ENCODE measurements around the gene FBXO10. TPM values are rescaled to one million over a fixed set of nuclear protein-coding genes. Genes with fewer than 3 reads are reported as not detected.

Gene FBXO10
- total and polyA plus RNA-seq, 2 of the 4 experiments (the other 2 are of a cell fraction) = 6.6 to 6.7 TPM

- H3K4ac ChIP-seq (ENCODE audit: low read depth, low read length) = no peak overlapping the region
- CTCF ChIA-PET = no interaction called here
- no peak overlapping the region for H3K14ac ChIP-seq (replicated peaks; ENCODE audit: low read depth, low read length)
- no peak overlapping the region for H3K9ac ChIP-seq (ENCODE audit: low read depth, low read length)
- peaks cover 11% of the 10 kb centered on the region for H3K27me3 ChIP-seq (ENCODE audit: control insufficient read depth, insufficient read depth, low read length)
- H2BK5ac ChIP-seq (ENCODE audit: low read depth, low read length, poor library complexity, severe bottlenecking) = no peak overlapping the region
- no peak overlapping the region for H3K27ac ChIP-seq (ENCODE audit: insufficient read depth, low read length)
- H4K5ac ChIP-seq (ENCODE audit: low read depth, low read length) = no peak overlapping the region
- H2BK15ac ChIP-seq (ENCODE audit: low read depth, low read length) = no peak overlapping the region
- H3K23ac ChIP-seq (ENCODE audit: low read depth, low read length) = no peak overlapping the region
- no peak overlapping the region for H2BK120ac ChIP-seq (ENCODE audit: low read depth, low read length)
- dilution Hi-C loops (cut with HindIII; ENCODE audit: low sequenced_read_pairs, unreplicated experiment) = no loop called here
- 77% methylated on average over 3 of the region's 12 CpGs; no CpG with 5 or more reads in 1 of the 2 experiments for WGBS, 2 experiments (ENCODE audit: extremely low coverage in 2 of 2, insufficient read length in 1 of 2)
- no peak overlapping the region for H4K91ac ChIP-seq (ENCODE audit: insufficient read depth, low read depth, low read length)
- no peak overlapping the region for H3K4me2 ChIP-seq (ENCODE audit: low read depth, low read length)
- no peak overlapping the region for H2AFZ ChIP-seq (replicated peaks; ENCODE audit: low read length, poor library complexity)
- no peaks in the 10 kb centered on the region for H3K36me3 ChIP-seq (ENCODE audit: control insufficient read depth, insufficient read depth, low read length)
- DNase-seq (no peak), ATAC-seq (ENCODE audit: low read depth) (no peak)
- no peak overlapping the region for H2BK20ac ChIP-seq (ENCODE audit: low read depth, low read length)
- in situ Hi-C loops (cut with MboI; ENCODE audit: low sequenced_read_pairs) = no loop called here
- H3K4me3 ChIP-seq (ENCODE audit: insufficient read depth, low read depth, low read length) = no peak overlapping the region
- intact Hi-C loops (cut with micrococcal nuclease) = no loop called here
- H3K4me1 ChIP-seq (ENCODE audit: control insufficient read depth, insufficient read depth, low read length) = peaks cover 2% of the 10 kb centered on the region
- H3K79me1 ChIP-seq (ENCODE audit: low read depth in 1 of 2, low read length in 2 of 2) = no peaks in the 10 kb centered on the region
- BruUV-seq (replicated peaks) = no TSS peak
- no peaks in the 10 kb centered on the region for H3K9me3 ChIP-seq (ENCODE audit: control insufficient read depth, insufficient read depth, low read length)
- no peak overlapping the region for H3K56ac ChIP-seq (ENCODE audit: extremely low read depth, insufficient read depth, low read length)
- H4K8ac ChIP-seq (ENCODE audit: low read depth in 2 of 2, low read length in 2 of 2) = no peak overlapping the region
- no peak overlapping the region for H3K18ac ChIP-seq (ENCODE audit: low read depth, low read length)
- no peak overlapping the region for H2AK9ac ChIP-seq (replicated peaks; ENCODE audit: low read depth, low read length, poor library complexity)
- H2AK5ac ChIP-seq (ENCODE audit: low read depth, low read length) = no peak overlapping the region
- H4K20me1 ChIP-seq (ENCODE audit: insufficient read depth, low read length) = no peaks in the 10 kb centered on the region
- TF ChIP-seq FOS (IDR thresholded peaks at IDR 0.05; ENCODE audit: low read depth, low read length) = no peak
- no peak for TF ChIP-seq ELK1 (IDR thresholded peaks at IDR 0.05; ENCODE audit: borderline replicate concordance, low read depth, low read length)
- TF ChIP-seq USF2 (IDR thresholded peaks at IDR 0.05; ENCODE audit: low read depth, low read length) = no peak
- no peak for TF ChIP-seq MAFK (IDR thresholded peaks at IDR 0.05; ENCODE audit: low read depth, low read length)
- TF ChIP-seq BHLHE40 (IDR thresholded peaks at IDR 0.05; ENCODE audit: low read depth, low read length) = no peak
- TF ChIP-seq RAD21 (IDR thresholded peaks at IDR 0.05; ENCODE audit: low read length) = no peak
- TF ChIP-seq RCOR1 (IDR thresholded peaks at IDR 0.05; ENCODE audit: insufficient replicate concordance, low read length) = no peak
- TF ChIP-seq MAZ (IDR thresholded peaks at IDR 0.05; ENCODE audit: borderline replicate concordance, low read depth, low read length) = no peak
- no peak for TF ChIP-seq CHD1 (IDR thresholded peaks at IDR 0.05; ENCODE audit: low read depth, low read length)
- TF ChIP-seq CEBPB (IDR thresholded peaks at IDR 0.05; ENCODE audit: low read depth, low read length) = no peak
- no peak for TF ChIP-seq POLR2A (IDR thresholded peaks at IDR 0.05; ENCODE audit: low read depth, low read length)
- no peaks in the 10 kb centered on the region for H3K9me1 ChIP-seq (ENCODE audit: insufficient read depth, low read length)
- POLR2A ChIA-PET (ENCODE audit: unreplicated experiment) = no interaction called here
Measured at GRCh38 chr9:37625758-37626147, 49.6 kb upstream of the FBXO10 start.

Data from IMR-90 (cell line).